HepG2 (cell line): ENCODE results near the gene SLX1A. TPM values are rescaled to one million over a fixed set of nuclear protein-coding genes. Genes with fewer than 3 reads are reported as not detected.
A peak's percentile ranks its signal among the peaks of the same experiment; 100 is the strongest.

ENCODE experiments used
- ATAC-seq: fragments of 200-7000 bp; cut with Tn5 transposase; 3 replicates; pipeline ENCODE4 v1.9.1; 2020; ENCODE audit warnings: mild to moderate bottlenecking, moderate library complexity
- BruUV-seq: library from RNA; stranded (reverse); fragments of 400-500 nt; replicated peaks from 2 replicates; lab custom pipeline; 2021; lab: Mats Ljungman, UMichigan
- CTCF ChIA-PET: fragments of 300-600 bp; formaldehyde crosslinking; extraction: SDS; loops from one replicate; lab custom pipeline; 2021; ENCODE audit warnings: low total read pairs, inconsistent platforms, low intra/inter-chr PET ratio; lab: Yijun Ruan, JAX
- POLR2A ChIA-PET: fragments of 350-600 bp; sonication (Branson Sonifier 250); formaldehyde crosslinking; loops from one replicate; lab custom pipeline; 2020; ENCODE audit warnings: antibody characterized with exemption, inconsistent platforms; lab: Yijun Ruan, JAX
- DNase-seq: peaks from one replicate; pipeline ENCODE4 v3.0.0-alpha.2; 2015; ENCODE audit warnings: low spot score
- FAIRE-seq: peaks from 3 replicates; lab custom pipeline; 2011; peaks lifted over from hg19 to GRCh38; lab: Jason Lieb, UNC
- H2AFZ ChIP-seq: one replicate; pipeline ENCODE4 v1.6.1; 2011; ENCODE audit warnings: low read length, inconsistent platforms
- H3K27ac ChIP-seq: fragments of 300-600 bp; 3 replicates; pipeline ENCODE4 v1.8.0; 2011; ENCODE audit warnings: mixed run types, mild to moderate bottlenecking, mixed read lengths, low read length, inconsistent platforms; ENCODE audit not compliant: insufficient read depth; ENCODE audit errors: extremely low read length
- H3K27me3 ChIP-seq, 2 experiments: fragments of 200-600 bp in 1 of 2; 2 replicates in 1 of 2; 3 replicates in 1 of 2; pipeline versions ENCODE4 v1.6.0 to v1.8.0; 2011; ENCODE audit warnings: low read length in 2 of 2, mild to moderate bottlenecking in 2 of 2, moderate library complexity in 2 of 2, inconsistent platforms in 1 of 2; ENCODE audit not compliant: insufficient read depth in 2 of 2, control insufficient read depth in 1 of 2
- H3K36me3 ChIP-seq, 2 experiments: fragments of 200-600 bp in 1 of 2; replicated peaks in 1 of 2; 2 replicates in 1 of 2; 3 replicates in 1 of 2; pipeline versions ENCODE4 v1.5.1 to v1.8.0; 2011; ENCODE audit warnings: low read length in 2 of 2, inconsistent platforms in 1 of 2; ENCODE audit not compliant: insufficient read depth in 2 of 2, control insufficient read depth in 1 of 2
- H3K4me1 ChIP-seq: 2 replicates; pipeline ENCODE4 v1.5.1; 2012; ENCODE audit warnings: low read length, inconsistent platforms; ENCODE audit not compliant: insufficient read depth
- H3K4me2 ChIP-seq: 2 replicates; pipeline ENCODE4 v1.6.0; 2011; ENCODE audit warnings: low read depth, low read length, inconsistent platforms
- H3K4me3 ChIP-seq, 3 experiments: fragments of 200-600 bp in 1 of 3; sonication (generic), shearing (Covaris generic) in 1 of 3; replicated peaks in 1 of 3; 2 replicates each; pipeline ENCODE4 v1.5.1; 2011 to 2016; ENCODE audit warnings: low read length in 3 of 3, inconsistent platforms in 2 of 3, low read depth in 2 of 3, mild to moderate bottlenecking in 2 of 3, control low read depth in 1 of 3, mixed read lengths in 1 of 3; ENCODE audit not compliant: insufficient read depth in 1 of 3
- H3K79me2 ChIP-seq: one replicate; pipeline ENCODE4 v1.6.1; 2011; ENCODE audit warnings: low read length, inconsistent platforms; ENCODE audit not compliant: insufficient read depth
- H3K9ac ChIP-seq: 2 replicates; pipeline ENCODE4 v1.6.0; 2011; ENCODE audit warnings: mild to moderate bottlenecking, low read depth, low read length, inconsistent platforms; ENCODE audit not compliant: insufficient read depth
- H3K9me3 ChIP-seq: 2 replicates; pipeline ENCODE4 v1.5.1; 2012; ENCODE audit warnings: mild to moderate bottlenecking, low read length
- H4K20me1 ChIP-seq: 2 replicates; pipeline ENCODE4 v1.6.0; 2011; ENCODE audit warnings: inconsistent platforms, mild to moderate bottlenecking, low read length, moderate library complexity; ENCODE audit not compliant: insufficient read depth
- ATF7 ChIP-seq, 2 experiments: fragments of 450-650 bp in 1 of 2; sonication (generic) in 1 of 2; formaldehyde crosslinking in 1 of 2; IDR thresholded peaks; 2 replicates each; pipeline versions ENCODE4 v1.4.0 to v1.6.1; 2016 to 2020; ENCODE audit warnings: antibody characterized with exemption in 1 of 2, mild to moderate bottlenecking in 1 of 2, missing genetic modification reagents in 1 of 2
- CENPT ChIP-seq: sonication (generic); formaldehyde crosslinking; IDR thresholded peaks from 2 replicates; pipeline ENCODE4 v1.8.0; 2022; ENCODE audit warnings: low read depth, mild to moderate bottlenecking, moderate library complexity, missing genetic modification reagents
- HNF4G ChIP-seq, 2 experiments: sonication (generic) in 1 of 2; formaldehyde crosslinking in 1 of 2; IDR thresholded peaks; 2 replicates each; pipeline versions ENCODE4 v1.4.0 to v1.6.1; 2011 to 2020; ENCODE audit warnings: borderline replicate concordance in 2 of 2, low read depth in 2 of 2, mild to moderate bottlenecking in 2 of 2, low read length in 1 of 2, missing genetic modification reagents in 1 of 2, moderate library complexity in 1 of 2
- MIXL1 ChIP-seq: IDR thresholded peaks from 2 replicates; pipeline ENCODE4 v1.6.1; 2016
- POLR2G ChIP-seq: fragments of 200-400 bp; formaldehyde crosslinking; IDR thresholded peaks from 2 replicates; pipeline ENCODE4 v1.6.1; 2018; ENCODE audit warnings: mild to moderate bottlenecking, low read depth, low read length, moderate library complexity
- RFX1 ChIP-seq: fragments of 450-650 bp; IDR thresholded peaks from 2 replicates; pipeline ENCODE4 v1.6.1; 2017
- SP2 ChIP-seq: sonication (generic); formaldehyde crosslinking; IDR thresholded peaks from 2 replicates; pipeline ENCODE4 v1.5.1; 2020; ENCODE audit warnings: mild to moderate bottlenecking, missing genetic modification reagents
- YY1 ChIP-seq: IDR thresholded peaks from 2 replicates; pipeline ENCODE4 v1.6.1; 2011; ENCODE audit warnings: low read length, low read depth, moderate library complexity, mild to moderate bottlenecking; ENCODE audit not compliant: insufficient read depth, insufficient replicate concordance
- ZFP90 ChIP-seq: sonication (generic); formaldehyde crosslinking; IDR thresholded peaks from 2 replicates; pipeline ENCODE4 v1.8.0; 2022; ENCODE audit warnings: missing genetic modification reagents, mild to moderate bottlenecking, inconsistent platforms, borderline replicate concordance
- ZNF296 ChIP-seq: sonication (generic); formaldehyde crosslinking; conservative IDR thresholded peaks from 2 replicates; pipeline ENCODE4 v1.5.0; 2020; ENCODE audit warnings: mild to moderate bottlenecking, missing genetic modification reagents
- ZNF644 ChIP-seq: IDR thresholded peaks from 2 replicates; pipeline ENCODE4 v1.6.1; 2016; ENCODE audit warnings: low read depth
- ZNF788 ChIP-seq: sonication (generic); formaldehyde crosslinking; IDR thresholded peaks from 2 replicates; pipeline ENCODE4 v1.5.0; 2020; ENCODE audit warnings: mild to moderate bottlenecking, missing genetic modification reagents, borderline replicate concordance
- WGBS: methylation state at CpG from one replicate; pipeline ENCODE4 v1.1.6; 2017; ENCODE audit warnings: low lambda C conversion rate; 5-methylcytosine and 5-hydroxymethylcytosine counted together
- in situ Hi-C: cut with HindIII; loops from 2 replicates; pipeline ENCODE4 v1.10.0; 2017; ENCODE audit warnings: low pct_unique_long_range_greater_than_20kb; ENCODE audit not compliant: extremely low pct_ligation_motif_present
- intact Hi-C: fragments of 100-400 bp; cut with micrococcal nuclease; formaldehyde crosslinking; loops from one replicate; pipeline ENCODE4 v1.10.0; 2022; ENCODE audit not compliant: unreplicated experiment
- polyA plus RNA-seq, 8 experiments: library from polyadenylated mRNA; depleted of rRNA in 3 of 8; stranded (reverse) in 7 of 8; unstranded in 1 of 8; fragments of >200 nt; fragmentation: Illumina TruSeq in 4 of 8; extraction: Trizol in 4 of 8; gene quantifications; 2 replicates each; pipeline versions ENCODE4 v1.2.1 to v1.2.3, GENCODE V29; 2011 to 2016; ENCODE audit warnings: low read depth in 4 of 8, missing spikeins in 1 of 8, mixed read lengths in 1 of 8; ENCODE audit not compliant: insufficient read depth in 1 of 8
- total RNA-seq, 5 experiments: library from RNA; depleted of rRNA; stranded (reverse); fragments of >200 nt; fragmentation: Illumina TruSeq; extraction: Trizol; gene quantifications; 2 replicates each; pipeline ENCODE4 v1.2.3, GENCODE V29; 2016; ENCODE audit warnings: low read depth in 1 of 5
- TF ChIP-seq, protein P1 (sequence below): sonication (generic); formaldehyde crosslinking; IDR thresholded peaks from 2 replicates; pipeline ENCODE4 v1.8.0; 2022; ENCODE audit warnings: missing genetic modification reagents, mild to moderate bottlenecking, moderate library complexity, borderline replicate concordance
- TF ChIP-seq, protein P2 (sequence below): sonication (generic); formaldehyde crosslinking; IDR thresholded peaks from 2 replicates; pipeline ENCODE4 v1.5.1; 2020; ENCODE audit warnings: mild to moderate bottlenecking, moderate library complexity, missing genetic modification reagents
- TF ChIP-seq, protein P3 (sequence below): sonication (generic); formaldehyde crosslinking; IDR thresholded peaks from 2 replicates; pipeline ENCODE4 v1.8.0; 2022; ENCODE audit warnings: mild to moderate bottlenecking, missing genetic modification reagents
- TF ChIP-seq, protein P4 (sequence below): sonication (generic); formaldehyde crosslinking; IDR thresholded peaks from 2 replicates; pipeline ENCODE4 v1.8.1; 2023; ENCODE audit warnings: mild to moderate bottlenecking, inconsistent platforms, moderate library complexity, missing genetic modification reagents, borderline replicate concordance

Gene SLX1A
- total and polyA plus RNA-seq, 2 of the 13 experiments (the other 11 are each of a cell fraction or from before 2014, with no cell fraction given) = 12.0 to 37.1 TPM

DNA sequence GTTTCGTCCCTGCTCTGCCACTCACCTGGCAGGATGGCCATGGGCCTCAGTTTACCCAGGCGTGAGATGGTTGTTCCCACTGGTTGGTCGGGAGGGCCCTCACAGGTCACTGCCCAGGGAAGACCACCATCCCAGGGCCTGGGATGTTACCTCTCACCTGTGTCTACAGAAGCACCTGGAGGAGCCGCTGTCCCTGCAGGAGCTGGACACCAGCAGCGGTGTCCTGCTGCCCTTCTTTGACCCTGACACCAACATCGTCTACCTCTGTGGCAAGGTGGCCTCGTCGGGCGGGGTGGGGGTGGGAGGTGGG, 6.2 kb upstream of the SLX1A start:
- H3K9ac ChIP-seq = no peak overlapping the region
- H3K36me3 ChIP-seq = no peaks in the 10 kb centered on the region
- no peak overlapping the region for H3K4me3 ChIP-seq
- FAIRE-seq (no peak), ATAC-seq (no peak), DNase-seq (no peak)
- H2AFZ ChIP-seq = no peak overlapping the region
- in situ Hi-C loops (no loop called here), intact Hi-C loops (no loop called here)
- POLR2A ChIA-PET = no interaction called here
- no peak overlapping the region for H3K4me2 ChIP-seq
- CTCF ChIA-PET = no interaction called here
- no peaks in the 10 kb centered on the region for H3K9me3 ChIP-seq
- TF ChIP-seq HNF4G (IDR thresholded peaks at IDR 0.05; ENCODE audit: borderline replicate concordance, low read depth, low read length) (no peak), HNF4G (CRISPR knock-in tag; IDR thresholded peaks at IDR 0.05; ENCODE audit: borderline replicate concordance, low read depth) (no peak), ZNF644 (CRISPR knock-in tag) (no peak), SP2 (no peak), RFX1 (no peak), MIXL1 (no peak), ZFP90 (CRISPR knock-in tag) (no peak), POLR2G (no peak), ATF7 (IDR thresholded peaks at IDR 0.05) (no peak), ATF7 (CRISPR knock-in tag; IDR thresholded peaks at IDR 0.05) (no peak), CENPT (0 out of 2 replicates have a peak, but pooled peaks have one; percentile 28), YY1 (no peak), ZNF296 (CRISPR knock-in tag) (0 out of 2 replicates have a peak, but pooled peaks have one; percentile 35), ZNF788 (0 out of 2 replicates have a peak, but pooled peaks have one; percentile 3)
- TF ChIP-seq, protein P1, sequence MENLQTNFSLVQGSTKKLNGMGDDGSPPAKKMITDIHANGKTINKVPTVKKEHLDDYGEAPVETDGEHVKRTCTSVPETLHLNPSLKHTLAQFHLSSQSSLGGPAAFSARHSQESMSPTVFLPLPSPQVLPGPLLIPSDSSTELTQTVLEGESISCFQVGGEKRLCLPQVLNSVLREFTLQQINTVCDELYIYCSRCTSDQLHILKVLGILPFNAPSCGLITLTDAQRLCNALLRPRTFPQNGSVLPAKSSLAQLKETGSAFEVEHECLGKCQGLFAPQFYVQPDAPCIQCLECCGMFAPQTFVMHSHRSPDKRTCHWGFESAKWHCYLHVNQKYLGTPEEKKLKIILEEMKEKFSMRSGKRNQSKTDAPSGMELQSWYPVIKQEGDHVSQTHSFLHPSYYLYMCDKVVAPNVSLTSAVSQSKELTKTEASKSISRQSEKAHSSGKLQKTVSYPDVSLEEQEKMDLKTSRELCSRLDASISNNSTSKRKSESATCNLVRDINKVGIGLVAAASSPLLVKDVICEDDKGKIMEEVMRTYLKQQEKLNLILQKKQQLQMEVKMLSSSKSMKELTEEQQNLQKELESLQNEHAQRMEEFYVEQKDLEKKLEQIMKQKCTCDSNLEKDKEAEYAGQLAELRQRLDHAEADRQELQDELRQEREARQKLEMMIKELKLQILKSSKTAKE (CRISPR knock-in tag) = no peak
- TF ChIP-seq, protein P2, sequence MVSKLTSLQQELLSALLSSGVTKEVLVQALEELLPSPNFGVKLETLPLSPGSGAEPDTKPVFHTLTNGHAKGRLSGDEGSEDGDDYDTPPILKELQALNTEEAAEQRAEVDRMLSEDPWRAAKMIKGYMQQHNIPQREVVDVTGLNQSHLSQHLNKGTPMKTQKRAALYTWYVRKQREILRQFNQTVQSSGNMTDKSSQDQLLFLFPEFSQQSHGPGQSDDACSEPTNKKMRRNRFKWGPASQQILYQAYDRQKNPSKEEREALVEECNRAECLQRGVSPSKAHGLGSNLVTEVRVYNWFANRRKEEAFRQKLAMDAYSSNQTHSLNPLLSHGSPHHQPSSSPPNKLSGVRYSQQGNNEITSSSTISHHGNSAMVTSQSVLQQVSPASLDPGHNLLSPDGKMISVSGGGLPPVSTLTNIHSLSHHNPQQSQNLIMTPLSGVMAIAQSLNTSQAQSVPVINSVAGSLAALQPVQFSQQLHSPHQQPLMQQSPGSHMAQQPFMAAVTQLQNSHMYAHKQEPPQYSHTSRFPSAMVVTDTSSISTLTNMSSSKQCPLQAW = 0 out of 2 replicates have a peak, but pooled peaks have one; percentile 38
- TF ChIP-seq, protein P3, sequence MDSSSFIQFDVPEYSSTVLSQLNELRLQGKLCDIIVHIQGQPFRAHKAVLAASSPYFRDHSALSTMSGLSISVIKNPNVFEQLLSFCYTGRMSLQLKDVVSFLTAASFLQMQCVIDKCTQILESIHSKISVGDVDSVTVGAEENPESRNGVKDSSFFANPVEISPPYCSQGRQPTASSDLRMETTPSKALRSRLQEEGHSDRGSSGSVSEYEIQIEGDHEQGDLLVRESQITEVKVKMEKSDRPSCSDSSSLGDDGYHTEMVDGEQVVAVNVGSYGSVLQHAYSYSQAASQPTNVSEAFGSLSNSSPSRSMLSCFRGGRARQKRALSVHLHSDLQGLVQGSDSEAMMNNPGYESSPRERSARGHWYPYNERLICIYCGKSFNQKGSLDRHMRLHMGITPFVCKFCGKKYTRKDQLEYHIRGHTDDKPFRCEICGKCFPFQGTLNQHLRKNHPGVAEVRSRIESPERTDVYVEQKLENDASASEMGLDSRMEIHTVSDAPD (CRISPR knock-in tag) = peak; percentile 4; the same call in 1 of the 2 replicates
- TF ChIP-seq, protein P4, sequence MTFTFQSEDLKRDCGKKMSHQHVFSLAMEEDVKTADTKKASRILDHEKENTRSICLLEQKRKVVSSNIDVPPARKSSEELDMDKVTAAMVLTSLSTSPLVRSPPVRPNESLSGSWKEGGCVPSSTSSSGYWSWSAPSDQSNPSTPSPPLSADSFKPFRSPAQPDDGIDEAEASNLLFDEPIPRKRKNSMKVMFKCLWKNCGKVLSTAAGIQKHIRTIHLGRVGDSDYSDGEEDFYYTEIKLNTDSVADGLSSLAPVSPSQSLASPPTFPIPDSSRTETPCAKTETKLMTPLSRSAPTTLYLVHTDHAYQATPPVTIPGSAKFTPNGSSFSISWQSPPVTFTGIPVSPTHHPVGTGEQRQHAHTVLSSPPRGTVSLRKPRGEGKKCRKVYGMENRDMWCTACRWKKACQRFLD (CRISPR knock-in tag) = no peak
- no peaks in the 10 kb centered on the region for H3K79me2 ChIP-seq
- peaks cover 27% of the 10 kb centered on the region for H3K4me1 ChIP-seq
- 100% methylated on average over 1 of the region's 9 CpGs for whole genome bisulfite sequencing
- no TSS peak for BruUV-seq
- H4K20me1 ChIP-seq = no peaks in the 10 kb centered on the region
- H3K27ac ChIP-seq = no peak overlapping the region
- H3K27me3 ChIP-seq = no peaks in the 10 kb centered on the region
